Suprapubic skin (tissue), 4 donors: ENCODE measurements around the gene CNPY2. TPM values are rescaled to one million over a fixed set of nuclear protein-coding genes. Genes with fewer than 3 reads are reported as not detected.
"Not testable (repeated sequence)": the region's sequence is repeated elsewhere in the genome, so short reads cannot be mapped to it uniquely, and the experiment has no call there.

ENCODE experiments used
- DNase-seq, 2 donors: peaks; one replicate each; pipeline ENCODE4 v3.0.0-alpha.2; 2019; ENCODE audit warnings: low spot score in 2 of 2
- H3K27ac ChIP-seq: fragments of 200-600 bp; sonication (generic); one replicate; pipeline ENCODE4 v1.5.1; 2019
- H3K27me3 ChIP-seq: fragments of 200-600 bp; sonication (generic); one replicate; pipeline ENCODE4 v1.5.1; 2019
- H3K36me3 ChIP-seq: fragments of 200-600 bp; sonication (generic); one replicate; pipeline ENCODE4 v1.5.1; 2019
- H3K4me1 ChIP-seq: fragments of 200-600 bp; sonication (generic); one replicate; pipeline ENCODE4 v1.5.1; 2019
- H3K4me3 ChIP-seq: fragments of 200-600 bp; sonication (generic); one replicate; pipeline ENCODE4 v1.5.1; 2019; ENCODE audit warnings: mild to moderate bottlenecking
- H3K9me3 ChIP-seq: fragments of 200-600 bp; sonication (generic); one replicate; pipeline ENCODE4 v1.5.1; 2019
- EP300 ChIP-seq: sonication (generic); formaldehyde crosslinking; IDR thresholded peaks from one replicate; pipeline ENCODE4 v1.6.1; 2017; ENCODE audit warnings: antibody characterized with exemption
- POLR2A ChIP-seq, 2 donors: fragments of 450-650 bp; IDR thresholded peaks; one replicate each; pipeline ENCODE4 v1.6.1; 2017; ENCODE audit warnings: antibody characterized with exemption in 2 of 2, mild to moderate bottlenecking in 2 of 2, moderate library complexity in 2 of 2
- POLR2AphosphoS5 ChIP-seq, 3 donors: sonication (generic); formaldehyde crosslinking; IDR thresholded peaks; one replicate each; pipeline ENCODE4 v1.6.1; 2017; ENCODE audit warnings: antibody characterized with exemption in 3 of 3
- WGBS: methylation state at CpG from one replicate; pipeline ENCODE4 v1.1.5; 2018; 5-methylcytosine and 5-hydroxymethylcytosine counted together
- total RNA-seq, 4 donors: library from RNA; depleted of rRNA; stranded (reverse); fragments of >200 nt; gene quantifications; one replicate each; pipeline ENCODE4 v1.1.0, GENCODE V29; 2016
- TF ChIP-seq, protein P1 (sequence below), 2 donors: fragments of 200-600 bp in 1 of 2; fragments of 450-650 bp in 1 of 2; sonication (generic) in 1 of 2; IDR thresholded peaks; one replicate each; pipeline ENCODE4 v1.5.1; 2016 to 2019; ENCODE audit warnings: antibody characterized with exemption in 2 of 2, mild to moderate bottlenecking in 1 of 2, moderate library complexity in 1 of 2

Gene CNPY2
- total RNA-seq, 4 donors from 2014 or later = 36.4 to 51.4 (median 42.4) TPM

DNA sequence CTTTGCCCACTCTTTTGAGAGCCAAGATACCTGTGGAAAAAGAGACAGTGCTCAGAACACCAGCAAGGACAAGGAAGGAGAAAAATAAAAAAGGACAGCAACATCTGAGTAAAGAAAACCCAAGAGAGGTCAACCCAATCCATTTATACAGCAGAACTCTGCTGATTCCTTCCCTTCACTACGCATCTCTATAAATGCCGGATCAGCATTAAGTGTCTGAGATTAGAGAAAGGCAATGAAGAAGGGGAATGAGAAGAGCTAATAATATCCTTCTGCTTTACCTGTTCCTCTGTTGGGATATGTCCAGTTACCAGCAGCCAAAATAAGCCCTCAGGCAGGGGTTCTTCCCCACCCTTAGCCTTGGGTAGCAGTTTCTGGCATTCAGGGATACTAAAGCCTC, 33.2 kb downstream of the CNPY2 start:
- DNase-seq = no peak
- Histone ChIP-seq H3K27me3 (no peaks in the 10 kb centered on the region), H3K27ac (no peak overlapping the region), H3K4me1 (peaks cover 6% of the 10 kb centered on the region), H3K4me3 (no peak overlapping the region), H3K9me3 (no peaks in the 10 kb centered on the region), H3K36me3 (peaks cover 86% of the 10 kb centered on the region)
- no peak for TF ChIP-seq POLR2A (IDR thresholded peaks at IDR 0.05)
- TF ChIP-seq, protein P1, sequence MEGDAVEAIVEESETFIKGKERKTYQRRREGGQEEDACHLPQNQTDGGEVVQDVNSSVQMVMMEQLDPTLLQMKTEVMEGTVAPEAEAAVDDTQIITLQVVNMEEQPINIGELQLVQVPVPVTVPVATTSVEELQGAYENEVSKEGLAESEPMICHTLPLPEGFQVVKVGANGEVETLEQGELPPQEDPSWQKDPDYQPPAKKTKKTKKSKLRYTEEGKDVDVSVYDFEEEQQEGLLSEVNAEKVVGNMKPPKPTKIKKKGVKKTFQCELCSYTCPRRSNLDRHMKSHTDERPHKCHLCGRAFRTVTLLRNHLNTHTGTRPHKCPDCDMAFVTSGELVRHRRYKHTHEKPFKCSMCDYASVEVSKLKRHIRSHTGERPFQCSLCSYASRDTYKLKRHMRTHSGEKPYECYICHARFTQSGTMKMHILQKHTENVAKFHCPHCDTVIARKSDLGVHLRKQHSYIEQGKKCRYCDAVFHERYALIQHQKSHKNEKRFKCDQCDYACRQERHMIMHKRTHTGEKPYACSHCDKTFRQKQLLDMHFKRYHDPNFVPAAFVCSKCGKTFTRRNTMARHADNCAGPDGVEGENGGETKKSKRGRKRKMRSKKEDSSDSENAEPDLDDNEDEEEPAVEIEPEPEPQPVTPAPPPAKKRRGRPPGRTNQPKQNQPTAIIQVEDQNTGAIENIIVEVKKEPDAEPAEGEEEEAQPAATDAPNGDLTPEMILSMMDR (IDR thresholded peaks at IDR 0.05) = no peak
- no peak for TF ChIP-seq EP300
- no peak for TF ChIP-seq POLR2AphosphoS5 (IDR thresholded peaks at IDR 0.05)
- 100% methylated on average over 2 of the region's 2 CpGs for WGBS

DNA sequence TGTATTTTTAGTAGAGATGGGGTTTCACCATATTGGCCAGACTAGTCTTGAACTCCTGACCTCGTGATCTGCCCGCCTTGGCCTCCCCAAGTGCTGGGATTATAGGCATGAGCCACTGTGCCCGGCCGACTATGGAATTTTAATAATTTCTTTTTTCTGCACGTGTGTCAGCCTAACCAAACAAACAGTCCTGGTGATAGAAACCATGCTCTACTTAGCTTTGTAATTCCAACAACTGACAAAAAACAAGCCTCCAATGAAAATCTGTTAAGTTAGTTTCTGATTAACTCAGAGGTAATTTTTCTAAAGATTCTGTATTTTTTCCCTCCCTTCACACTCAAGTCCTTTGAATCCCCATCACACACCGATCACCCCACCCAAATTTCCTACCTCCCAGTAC, 33.8 kb downstream of the CNPY2 start:
- WGBS = 90% methylated on average over 6 of the region's 6 CpGs
- Histone ChIP-seq H3K27me3 (no peaks in the 10 kb centered on the region), H3K4me3 (no peak overlapping the region), H3K27ac (no peak overlapping the region), H3K36me3 (peaks cover 91% of the 10 kb centered on the region), H3K4me1 (peaks cover 6% of the 10 kb centered on the region), H3K9me3 (no peaks in the 10 kb centered on the region)
- no peak for DNase-seq
- no peak for TF ChIP-seq EP300
- TF ChIP-seq POLR2A (IDR thresholded peaks at IDR 0.05) = no peak
- no peak for TF ChIP-seq POLR2AphosphoS5 (IDR thresholded peaks at IDR 0.05)
- TF ChIP-seq, protein P1 (IDR thresholded peaks at IDR 0.05) = no peak

DNA sequence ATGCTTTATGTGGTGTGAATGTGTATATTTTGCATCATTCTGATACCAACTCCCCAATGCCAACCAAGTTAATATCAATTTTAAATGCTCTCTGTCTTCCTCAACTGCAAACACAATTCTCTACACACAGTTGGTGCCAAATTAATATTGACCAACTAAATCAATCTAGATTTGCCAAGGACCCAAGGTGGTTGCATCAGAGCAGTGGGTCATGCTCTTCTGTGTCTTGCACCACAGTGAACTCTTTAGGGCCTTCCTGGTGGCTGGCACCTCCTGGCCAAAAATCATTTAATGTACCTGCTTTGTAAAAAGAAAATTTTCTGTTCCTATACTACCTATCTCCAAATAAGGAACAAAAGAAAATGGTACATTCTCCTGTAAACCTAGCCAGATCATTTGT, 34.9 kb downstream of the CNPY2 start:
- Histone ChIP-seq H3K4me1 (no peaks in the 10 kb centered on the region), H3K27me3 (no peaks in the 10 kb centered on the region), H3K4me3 (no peak overlapping the region), H3K9me3 (no peaks in the 10 kb centered on the region), H3K27ac (no peak overlapping the region), H3K36me3 (peaks cover 94% of the 10 kb centered on the region)
- no peak for DNase-seq
- TF ChIP-seq POLR2AphosphoS5 (IDR thresholded peaks at IDR 0.05) (no peak), POLR2A (IDR thresholded peaks at IDR 0.05) (no peak), EP300 (no peak)
- TF ChIP-seq, protein P1 (IDR thresholded peaks at IDR 0.05) = no peak

DNA sequence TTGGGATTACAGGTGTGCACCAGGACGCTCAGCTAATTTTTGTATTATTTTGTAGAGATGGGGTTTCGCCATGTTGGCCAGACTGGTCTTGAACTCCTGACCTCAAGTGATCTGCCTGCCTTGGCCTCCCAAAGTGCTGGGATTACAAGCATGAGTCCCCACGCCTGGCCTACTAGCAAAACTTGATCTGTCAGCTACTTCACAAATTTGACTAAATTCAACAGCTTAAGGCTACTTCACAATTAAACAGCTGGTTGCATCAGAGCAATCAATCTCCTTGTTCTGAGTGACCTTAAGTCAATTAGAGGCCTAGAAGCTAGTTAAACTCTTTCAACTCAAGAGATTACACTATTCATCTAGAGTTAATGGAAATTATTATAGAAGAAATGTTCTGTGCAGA, 36.9 kb downstream of the CNPY2 start:
- TF ChIP-seq POLR2A (IDR thresholded peaks at IDR 0.05) (no peak), EP300 (no peak), POLR2AphosphoS5 (IDR thresholded peaks at IDR 0.05) (no peak)
- TF ChIP-seq, protein P1 (IDR thresholded peaks at IDR 0.05) = no peak
- Histone ChIP-seq H3K9me3 (no peaks in the 10 kb centered on the region), H3K4me3 (no peak overlapping the region), H3K4me1 (no peaks in the 10 kb centered on the region), H3K27me3 (no peaks in the 10 kb centered on the region), H3K36me3 (peaks cover 96% of the 10 kb centered on the region), H3K27ac (no peak overlapping the region)
- 96% methylated on average over 3 of the region's 3 CpGs for WGBS
- no peak for DNase-seq

DNA sequence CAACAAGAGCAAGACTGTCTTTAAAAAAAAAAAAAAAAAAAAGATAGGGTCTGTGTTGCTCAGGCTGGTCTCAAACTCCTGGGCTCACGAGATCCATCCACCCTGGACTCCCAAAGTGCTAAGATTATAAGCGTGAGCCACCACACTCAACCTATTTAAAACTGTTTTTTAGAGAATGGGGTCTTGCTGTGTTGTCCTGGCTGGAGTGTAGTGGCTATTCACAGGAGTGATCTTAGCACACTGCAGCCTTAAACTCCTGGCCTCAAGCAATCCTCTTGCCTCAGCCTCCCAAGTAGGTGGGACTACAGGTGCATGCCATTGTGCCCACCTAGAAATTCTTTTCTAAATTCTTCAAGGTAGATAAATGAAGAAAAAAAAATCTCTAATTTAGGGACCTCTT, 41.5 kb downstream of the CNPY2 start:
- Histone ChIP-seq H3K4me1 (no peaks in the 10 kb centered on the region), H3K27ac (no peak overlapping the region), H3K27me3 (no peaks in the 10 kb centered on the region), H3K4me3 (no peak overlapping the region), H3K9me3 (no peaks in the 10 kb centered on the region), H3K36me3 (peaks cover 86% of the 10 kb centered on the region)
- 94% methylated on average over 2 of the region's 2 CpGs for WGBS
- TF ChIP-seq EP300 (no peak), POLR2AphosphoS5 (IDR thresholded peaks at IDR 0.05) (no peak), POLR2A (IDR thresholded peaks at IDR 0.05) (no peak)
- TF ChIP-seq, protein P1 (IDR thresholded peaks at IDR 0.05) = no peak
- no peak for DNase-seq

DNA sequence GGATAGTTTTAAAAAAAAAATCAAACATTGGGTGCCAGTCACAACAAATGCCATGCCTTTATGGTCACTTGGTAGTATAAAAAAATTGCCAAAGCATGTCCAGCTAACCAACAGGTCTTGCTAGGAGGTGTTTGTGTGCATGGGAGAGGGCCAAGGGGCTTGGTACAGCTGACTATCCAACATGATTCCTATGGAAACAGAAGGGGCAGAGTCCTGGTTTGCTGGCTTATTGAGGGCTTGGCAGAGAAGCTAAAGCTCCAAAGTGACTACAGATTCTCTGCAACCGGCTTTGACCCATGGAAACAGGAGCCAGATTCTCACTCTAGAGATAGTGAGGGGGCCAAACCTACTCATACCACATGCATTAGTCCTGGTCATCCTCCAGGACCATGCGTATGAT, 43.3 kb downstream of the CNPY2 start:
- H3K4me3 ChIP-seq, H3K4me1 ChIP-seq, H3K27ac ChIP-seq, H3K27me3 ChIP-seq, H3K9me3 ChIP-seq, DNase-seq: not testable (repeated sequence)
- H3K36me3 ChIP-seq = peaks cover 68% of the 10 kb centered on the region
- 76% methylated on average over 2 of the region's 2 CpGs for WGBS
